ENCODE measurements around the gene SLC45A3.

SLC45A3 gene

DNA sequence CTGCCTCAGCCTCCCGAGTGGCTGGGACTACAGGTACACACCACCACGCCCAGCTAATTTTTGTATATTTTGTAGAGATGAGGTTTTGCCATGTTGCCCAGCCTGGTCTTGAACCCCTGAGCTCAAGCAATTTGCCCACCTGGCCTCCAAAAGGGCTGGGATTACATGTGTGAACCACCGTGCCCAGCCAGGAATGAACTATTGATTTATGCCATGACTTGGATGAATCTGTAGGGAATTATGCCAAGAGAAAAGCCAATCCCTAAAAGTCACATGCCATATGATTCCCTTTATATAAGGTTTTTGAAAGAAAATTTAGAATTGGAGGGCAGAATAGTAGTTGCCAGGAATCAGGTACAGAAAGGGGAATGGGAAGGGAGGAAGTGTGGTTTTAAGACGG, 19.1 kb upstream of the SLC45A3 start:
- TF ChIP-seq, protein P1, sequence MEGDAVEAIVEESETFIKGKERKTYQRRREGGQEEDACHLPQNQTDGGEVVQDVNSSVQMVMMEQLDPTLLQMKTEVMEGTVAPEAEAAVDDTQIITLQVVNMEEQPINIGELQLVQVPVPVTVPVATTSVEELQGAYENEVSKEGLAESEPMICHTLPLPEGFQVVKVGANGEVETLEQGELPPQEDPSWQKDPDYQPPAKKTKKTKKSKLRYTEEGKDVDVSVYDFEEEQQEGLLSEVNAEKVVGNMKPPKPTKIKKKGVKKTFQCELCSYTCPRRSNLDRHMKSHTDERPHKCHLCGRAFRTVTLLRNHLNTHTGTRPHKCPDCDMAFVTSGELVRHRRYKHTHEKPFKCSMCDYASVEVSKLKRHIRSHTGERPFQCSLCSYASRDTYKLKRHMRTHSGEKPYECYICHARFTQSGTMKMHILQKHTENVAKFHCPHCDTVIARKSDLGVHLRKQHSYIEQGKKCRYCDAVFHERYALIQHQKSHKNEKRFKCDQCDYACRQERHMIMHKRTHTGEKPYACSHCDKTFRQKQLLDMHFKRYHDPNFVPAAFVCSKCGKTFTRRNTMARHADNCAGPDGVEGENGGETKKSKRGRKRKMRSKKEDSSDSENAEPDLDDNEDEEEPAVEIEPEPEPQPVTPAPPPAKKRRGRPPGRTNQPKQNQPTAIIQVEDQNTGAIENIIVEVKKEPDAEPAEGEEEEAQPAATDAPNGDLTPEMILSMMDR (IDR thresholded peaks at IDR 0.05) = no peak
- H3K27ac ChIP-seq = no peak overlapping the region
- no peak for DNase-seq (ENCODE audit: low spot score)

DNA sequence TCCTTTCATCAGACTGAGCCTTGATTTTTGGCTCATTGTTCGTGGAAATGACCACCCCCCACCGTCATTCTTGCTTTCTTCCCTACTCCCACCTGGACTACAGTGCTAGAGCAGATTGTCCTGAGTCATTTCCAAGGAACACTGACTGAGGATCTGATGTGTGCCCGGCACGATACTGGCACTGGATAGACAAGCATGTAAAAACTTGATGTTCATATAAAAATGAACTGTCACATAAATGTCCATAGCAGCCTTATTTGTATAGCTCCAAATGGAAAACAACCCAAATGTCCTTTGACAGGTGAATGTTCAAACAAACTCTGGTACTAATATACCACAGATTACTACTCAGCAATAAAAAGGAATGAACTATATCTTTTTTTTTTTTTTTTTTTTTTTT, 18.6 kb upstream of the SLC45A3 start:
- Histone ChIP-seq H3K4me3 (no peak overlapping the region), H3K27ac (no peak overlapping the region)
- TF ChIP-seq, protein P1 (IDR thresholded peaks at IDR 0.05) = no peak
- DNase-seq (ENCODE audit: low spot score) = no peak

More for the DNA sequence above, 19.1 kb upstream of the SLC45A3 start:
- H3K4me3 ChIP-seq = no peak overlapping the region

DNA sequence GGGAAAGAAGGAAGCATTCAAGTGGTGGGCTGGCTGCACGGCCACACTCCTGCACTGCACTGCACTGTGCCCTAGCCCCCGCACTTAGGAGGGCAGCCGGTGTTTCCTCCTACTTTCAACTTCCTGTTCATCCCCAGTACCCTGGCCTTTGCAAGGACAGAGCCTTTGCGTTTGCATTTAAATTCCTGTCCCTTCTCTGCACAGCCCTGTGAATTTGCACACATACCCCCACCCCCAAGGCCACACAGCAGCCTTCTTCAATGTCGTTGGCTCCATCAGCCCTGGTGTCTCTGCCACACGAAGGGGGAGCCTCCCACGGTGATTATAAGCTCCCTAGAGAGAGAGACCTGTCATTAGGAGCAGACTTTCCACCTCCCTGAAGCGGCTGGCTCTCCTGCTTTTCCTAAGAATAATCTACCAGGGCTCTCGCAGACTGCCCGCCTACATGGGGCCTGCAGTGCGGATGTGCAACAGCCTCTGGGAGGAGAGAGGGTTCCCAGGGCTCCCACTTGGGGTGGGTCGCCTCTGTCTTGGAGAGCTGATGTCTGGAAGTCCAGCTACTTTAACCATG, 13.2 kb upstream of the SLC45A3 start:
- no peak overlapping the region for H3K27ac ChIP-seq
- no peak for DNase-seq (ENCODE audit: low spot score)
- H3K4me3 ChIP-seq = no peak overlapping the region
- TF ChIP-seq, protein P1 (IDR thresholded peaks at IDR 0.05) = no peak

DNA sequence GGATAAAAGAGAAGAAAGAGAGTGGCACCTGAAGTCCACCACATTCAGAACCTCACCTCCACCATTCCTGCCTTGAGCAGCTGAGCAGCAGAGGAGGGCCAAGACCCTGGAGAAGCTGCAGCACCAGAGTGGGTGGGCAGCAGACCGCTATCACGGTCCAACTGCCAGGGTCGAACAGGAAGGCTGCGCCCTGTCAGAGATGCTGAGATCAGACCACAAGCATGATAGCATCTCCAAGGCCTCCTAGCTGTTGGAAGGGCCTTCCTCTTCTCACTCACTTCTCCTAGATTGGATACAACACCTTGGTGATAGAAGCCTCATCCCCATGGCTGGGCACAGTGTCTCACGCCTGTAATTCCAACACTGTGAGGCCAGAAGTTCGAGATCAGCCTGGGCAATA, 12.1 kb upstream of the SLC45A3 start:
- no peak overlapping the region for H3K4me3 ChIP-seq
- no peak overlapping the region for H3K27ac ChIP-seq
- TF ChIP-seq, protein P1 (IDR thresholded peaks at IDR 0.05) = no peak
- no peak for DNase-seq (ENCODE audit: low spot score)

DNA sequence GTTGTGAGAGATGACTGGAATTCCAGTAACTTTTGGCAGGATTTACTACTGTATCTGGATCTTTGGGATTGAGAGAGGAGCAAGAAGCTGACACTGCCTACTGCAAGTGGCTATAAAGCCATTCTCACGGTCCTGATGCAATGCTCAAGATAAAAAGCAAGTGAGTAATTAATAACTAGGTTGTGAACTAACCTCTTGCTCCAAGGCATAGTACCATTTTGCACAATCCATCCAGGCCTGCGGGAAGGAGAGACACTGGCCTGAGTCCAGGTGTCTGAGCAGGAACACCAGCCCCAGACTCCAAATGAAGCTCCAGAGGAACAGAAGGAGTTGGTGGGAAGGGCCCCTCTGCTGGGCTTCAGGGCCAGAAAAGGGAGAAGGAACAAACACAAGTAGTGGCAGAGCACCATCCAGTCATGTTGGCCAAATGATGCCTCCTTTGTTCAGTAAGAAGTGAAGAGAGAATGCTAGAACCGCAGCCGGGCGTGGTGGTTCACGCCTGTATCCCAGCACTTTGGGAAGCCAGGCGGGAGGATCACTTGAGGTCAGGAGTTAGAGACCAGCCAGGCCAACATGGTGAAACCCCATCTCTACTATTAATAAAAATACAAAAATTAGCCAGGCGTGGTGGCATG, 9.9 kb upstream of the SLC45A3 start:
- no peak overlapping the region for H3K27ac ChIP-seq
- DNase-seq (ENCODE audit: low spot score) = no peak
- TF ChIP-seq, protein P1 (IDR thresholded peaks at IDR 0.05) = no peak
- no peak overlapping the region for H3K4me3 ChIP-seq

DNA sequence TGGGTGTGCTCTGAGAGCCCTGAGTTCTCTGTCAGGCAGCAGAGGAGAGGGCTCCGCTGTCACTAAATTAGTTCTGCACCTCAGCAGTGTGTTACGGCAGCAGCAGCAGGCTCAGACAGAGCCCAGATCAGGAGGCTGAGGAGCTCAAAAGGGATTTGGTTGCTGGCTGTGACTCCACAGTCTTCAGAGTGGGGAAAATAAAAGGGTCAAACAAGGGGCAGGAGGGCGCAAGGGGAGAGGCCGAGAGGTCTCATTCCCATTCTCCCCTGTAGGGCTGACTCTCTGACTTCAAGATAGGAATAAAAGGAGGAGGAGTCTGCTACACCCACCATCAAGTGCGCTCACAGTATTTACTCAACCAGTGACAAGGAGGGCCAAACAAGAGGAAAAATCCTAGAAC, 9.2 kb upstream of the SLC45A3 start:
- no peak overlapping the region for H3K27ac ChIP-seq
- TF ChIP-seq, protein P1 (IDR thresholded peaks at IDR 0.05) = no peak
- no peak for DNase-seq (ENCODE audit: low spot score)
- H3K4me3 ChIP-seq = no peak overlapping the region

Data from coronary artery (tissue), 2 donors.